Measurements from ENCODE around the gene PSMD11. TPM values are rescaled to one million over a fixed set of nuclear protein-coding genes. Genes with fewer than 3 reads are reported as not detected.
"Not testable (repeated sequence)": the region's sequence is repeated elsewhere in the genome, so short reads cannot be mapped to it uniquely, and the experiment has no call there.

PSMD11 gene
- total RNA-seq, 2 experiments from 2014 or later = 100 to 104 TPM

DNA sequence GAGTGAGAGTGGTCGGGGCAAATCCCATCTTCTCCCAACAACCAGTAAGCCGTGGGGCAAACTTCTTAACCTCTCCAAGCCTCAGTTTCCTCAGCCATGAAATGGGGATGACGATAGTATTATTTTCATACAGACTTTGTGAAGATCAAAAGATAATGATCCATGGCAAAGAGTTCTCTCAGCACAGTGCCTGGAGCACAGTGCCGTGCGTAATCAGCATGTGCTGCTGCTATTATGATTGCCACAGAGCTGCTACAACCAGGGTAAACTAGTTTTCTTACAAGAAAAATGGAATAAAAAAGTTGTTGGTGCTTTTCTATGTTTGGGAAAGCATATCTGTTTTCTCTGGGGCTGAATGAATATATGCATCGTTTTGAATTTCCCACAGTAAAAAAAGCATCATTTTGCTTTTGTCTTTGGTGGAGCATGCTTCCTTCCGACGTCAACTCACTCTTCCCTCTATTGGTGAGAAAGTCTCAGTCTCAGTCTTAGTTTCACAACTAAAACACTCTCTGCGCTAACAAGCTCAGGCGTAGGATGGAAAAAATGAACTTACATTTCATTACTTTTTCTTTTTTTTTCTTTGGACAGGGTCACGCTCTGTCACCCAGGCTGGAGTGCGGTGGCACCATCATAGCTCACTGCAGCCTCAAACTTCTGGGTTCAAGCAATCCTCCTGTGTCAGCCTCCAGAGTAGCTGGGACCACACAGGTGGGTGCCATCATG lies 79.7 kb downstream of the PSMD11 start:
- Mint-ChIP-seq H3K4me1 (ENCODE audit: low read depth) (peaks cover 77% of the 10 kb centered on the region), H3K9me3 (ENCODE audit: insufficient read depth) (no peaks in the 10 kb centered on the region), H3K4me3 (peak overlapping the region; percentile 41), H3K36me3 (ENCODE audit: low read depth) (peaks cover 8% of the 10 kb centered on the region), H3K27ac (peak overlapping the region; percentile 87), H3K27me3 (ENCODE audit: low read depth) (no peaks in the 10 kb centered on the region)
- ChIA-PET POLR2A (interaction anchor here (0.5 to 2.5 kb wide), 5 partner anchors 26 to 334 kb away, joined by 3 to 12 read pairs (median 3); partner anchors contain the start of genes CDK5R1 and PSMD11), CTCF (interaction anchor here (1.0 to 3.9 kb wide), 16 partner anchors 9 to 135 kb away, joined by 3 to 27 read pairs (median 4); partner anchors contain the start of gene CDK5R1)
- ATAC-seq = peak; percentile 17
- DNase-seq = peak; percentile 37

GRCh38 chr17:32524553-32524880 lies 80.2 kb downstream of the PSMD11 start:
- POLR2A ChIA-PET = interaction anchor here (0.5 to 2.5 kb wide), 4 partner anchors 26 to 334 kb away, joined by 3 to 12 read pairs (median 3); partner anchors contain the start of gene CDK5R1
- H3K4me1 Mint-ChIP-seq (ENCODE audit: low read depth) = peaks cover 79% of the 10 kb centered on the region
- not testable (repeated sequence) for DNase-seq; H3K9me3 Mint-ChIP-seq (ENCODE audit: insufficient read depth); H3K27ac Mint-ChIP-seq; H3K36me3 Mint-ChIP-seq (ENCODE audit: low read depth); H3K4me3 Mint-ChIP-seq; H3K27me3 Mint-ChIP-seq (ENCODE audit: low read depth); ATAC-seq
- CTCF ChIA-PET = interaction anchor here (1.0 to 3.9 kb wide), 13 partner anchors 10 to 135 kb away, joined by 3 to 27 read pairs (median 4); partner anchors contain the start of gene CDK5R1

GRCh38 chr17:32525122-32525521 lies 80.8 kb downstream of the PSMD11 start:
- H3K27me3 Mint-ChIP-seq (ENCODE audit: low read depth) = no peaks in the 10 kb centered on the region
- H3K27ac Mint-ChIP-seq = no peak overlapping the region
- no peak overlapping the region for H3K4me3 Mint-ChIP-seq
- H3K36me3 Mint-ChIP-seq (ENCODE audit: low read depth) = peaks cover 8% of the 10 kb centered on the region
- ATAC-seq (no peak), DNase-seq (no peak)
- no peaks in the 10 kb centered on the region for H3K9me3 Mint-ChIP-seq (ENCODE audit: insufficient read depth)
- peaks cover 73% of the 10 kb centered on the region for H3K4me1 Mint-ChIP-seq (ENCODE audit: low read depth)
- ChIA-PET CTCF (interaction anchor here (1.5 to 4.5 kb wide), 4 partner anchors 29 to 80 kb away, joined by 4 to 27 read pairs (median 10); partner anchors contain the start of gene PSMD11), POLR2A (no interaction called here)

DNA sequence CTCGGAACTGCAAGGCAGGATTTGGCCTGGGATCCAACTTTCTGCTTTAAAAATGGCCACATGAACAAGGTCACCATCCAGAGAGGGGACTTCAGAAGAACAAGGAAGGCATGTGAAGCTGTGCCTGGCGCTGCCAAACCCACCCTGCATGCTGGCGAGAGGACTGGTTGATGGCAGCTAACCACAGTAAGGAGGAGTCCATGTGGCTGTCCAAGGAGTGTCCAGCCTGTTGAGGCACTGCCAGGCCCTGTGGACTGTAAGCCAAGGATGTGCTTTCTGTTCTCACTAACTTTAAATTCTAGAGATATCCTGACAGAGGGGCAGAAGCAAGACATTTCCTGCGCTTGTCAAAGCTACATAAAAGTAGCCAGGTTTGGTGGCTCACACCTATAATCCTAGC lies 82.8 kb downstream of the PSMD11 start:
- H3K27ac Mint-ChIP-seq = peak overlapping the region; percentile 47
- ATAC-seq (no peak), DNase-seq (no peak)
- CTCF ChIA-PET = interaction anchor here (1.1 to 4.5 kb wide), 5 partner anchors 9 to 82 kb away, joined by 3 to 27 read pairs (median 7); partner anchors contain the start of genes CDK5R1 and PSMD11
- POLR2A ChIA-PET = interaction anchor here (0.6 kb wide), 1 partner anchor 64 kb away, joined by 3 read pairs; no protein-coding TSS in a partner anchor
- peaks cover 58% of the 10 kb centered on the region for H3K4me1 Mint-ChIP-seq (ENCODE audit: low read depth)
- H3K4me3 Mint-ChIP-seq = no peak overlapping the region
- H3K36me3 Mint-ChIP-seq (ENCODE audit: low read depth) = peaks cover 5% of the 10 kb centered on the region
- H3K27me3 Mint-ChIP-seq (ENCODE audit: low read depth) = no peaks in the 10 kb centered on the region
- H3K9me3 Mint-ChIP-seq (ENCODE audit: insufficient read depth) = no peaks in the 10 kb centered on the region

DNA sequence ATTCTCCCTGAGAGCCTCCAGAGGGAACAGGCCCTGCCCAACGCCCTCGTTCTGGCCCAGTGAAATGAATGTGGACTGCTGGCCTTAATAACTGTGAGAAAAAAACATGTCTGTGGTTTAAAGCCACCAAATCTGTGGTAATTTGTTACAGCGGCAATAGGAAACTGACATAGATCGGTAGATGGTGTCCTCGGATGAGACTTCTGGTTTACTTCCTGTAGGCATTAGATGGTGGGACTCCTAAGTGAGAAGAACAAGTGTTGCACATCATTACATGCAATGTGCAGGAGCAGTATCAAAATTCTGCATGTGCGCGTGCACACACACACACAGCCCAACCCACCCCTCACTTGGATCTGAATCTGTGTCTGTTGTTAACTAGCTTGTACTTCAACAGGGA lies 84.5 kb downstream of the PSMD11 start:
- Mint-ChIP-seq H3K9me3 (ENCODE audit: insufficient read depth) (no peaks in the 10 kb centered on the region), H3K27me3 (ENCODE audit: low read depth) (peaks cover 3% of the 10 kb centered on the region), H3K4me1 (ENCODE audit: low read depth) (peaks cover 47% of the 10 kb centered on the region), H3K36me3 (ENCODE audit: low read depth) (no peaks in the 10 kb centered on the region), H3K4me3 (no peak overlapping the region), H3K27ac (peak overlapping the region; percentile 14)
- peak; percentile 48 for ATAC-seq
- CTCF ChIA-PET = interaction anchor here (0.7 to 4.5 kb wide), 3 partner anchors 11 to 84 kb away, joined by 3 to 13 read pairs (median 6); partner anchors contain the start of gene PSMD11
- POLR2A ChIA-PET = no interaction called here
- no peak for DNase-seq

- Mint-ChIP-seq H3K4me1 (ENCODE audit: low read depth) (peaks cover 42% of the 10 kb centered on the region), H3K27me3 (ENCODE audit: low read depth) (peaks cover 3% of the 10 kb centered on the region), H3K27ac (peak overlapping the region; percentile 21), H3K9me3 (ENCODE audit: insufficient read depth) (no peaks in the 10 kb centered on the region), H3K36me3 (ENCODE audit: low read depth) (no peaks in the 10 kb centered on the region), H3K4me3 (no peak overlapping the region)
- DNase-seq (no peak), ATAC-seq (no peak)
- POLR2A ChIA-PET = no interaction called here
- CTCF ChIA-PET = interaction anchor here (1.8 to 4.5 kb wide), 2 partner anchors 46 to 85 kb away, joined by 6 to 13 read pairs; partner anchors contain the start of gene PSMD11
These were observed 85.3 kb downstream of the PSMD11 start for GRCh38 chr17:32529604-32530003.

Other genes with a start within 250 kb of the PSMD11 start
- gene RHBDL3, start 178.7 kb upstream of the PSMD11 start, total RNA-seq = 1 to 10 TPM in 1 of 2 experiments, under 1 TPM in 1; 0.82 to 1.0 TPM
- gene C17orf75, start 102.3 kb upstream of the PSMD11 start, total RNA-seq = 10 to 100 TPM; 29.0 to 34.0 TPM
- gene ZNF207, start 94.4 kb upstream of the PSMD11 start, total RNA-seq = 100 to 1,000 TPM; 250 to 263 TPM
- 1 to 10 TPM; 5.8 to 6.5 TPM for gene CDK5R1, start 42.5 kb downstream of the PSMD11 start, total RNA-seq